Measurements from ENCODE around the gene CCDC92B.

Gene CCDC92B

GRCh38 chr17:2718150-2718938, 31.1 kb downstream of the CCDC92B start:
- no peak for DNase-seq

- no peak for DNase-seq
These were observed 32.8 kb downstream of the CCDC92B start for GRCh38 chr17:2716649-2717048.

- no peak for DNase-seq
These were observed 35.6 kb downstream of the CCDC92B start for GRCh38 chr17:2713881-2714280.

- DNase-seq: no peak
These were observed 37.0 kb downstream of the CCDC92B start for GRCh38 chr17:2712300-2713043.

- peak; percentile 90 for DNase-seq
These were observed 37.7 kb downstream of the CCDC92B start, which contains the start of gene CLUH for GRCh38 chr17:2711608-2712299. CLUH (minus strand) TSS chr17:2711764; CDS start chr17:2711661, 103 bp downstream.

- DNase-seq: no peak
These were observed 38.4 kb downstream of the CCDC92B start for GRCh38 chr17:2710803-2711607.

- no peak for DNase-seq
These were observed 39.2 kb downstream of the CCDC92B start for GRCh38 chr17:2710071-2710802.

GRCh38 chr17:2709183-2709661, 40.2 kb downstream of the CCDC92B start:
- DNase-seq: no peak

- DNase-seq: no peak
These were observed 40.8 kb downstream of the CCDC92B start for GRCh38 chr17:2708585-2709182.

- no peak for DNase-seq
These were observed 41.5 kb downstream of the CCDC92B start for GRCh38 chr17:2707721-2708584.

- no peak for DNase-seq
These were observed 42.4 kb downstream of the CCDC92B start for GRCh38 chr17:2706911-2707510.

- DNase-seq: no peak
These were observed 43.3 kb downstream of the CCDC92B start for GRCh38 chr17:2705888-2706795.

- no peak for DNase-seq
These were observed 44.2 kb downstream of the CCDC92B start for GRCh38 chr17:2705263-2705662.

- no peak for DNase-seq
These were observed 44.6 kb downstream of the CCDC92B start for GRCh38 chr17:2704890-2705248.

GRCh38 chr17:2704031-2704889, 45.2 kb downstream of the CCDC92B start:
- DNase-seq: no peak

GRCh38 chr17:2703606-2704005, 45.8 kb downstream of the CCDC92B start:
- no peak for DNase-seq

GRCh38 chr17:2703181-2703580, 46.3 kb downstream of the CCDC92B start:
- no peak for DNase-seq

All from GOT3 (cell line).